Astrocyte (in vitro differentiated cells and primary cell): ENCODE results near the gene SLC16A13. TPM values are rescaled to one million over a fixed set of nuclear protein-coding genes. Genes with fewer than 3 reads are reported as not detected.

Experiments used
- DNase-seq: peaks from one replicate; pipeline ENCODE4 v3.0.0-alpha.2; 2010; ENCODE audit warnings: low read depth
- FAIRE-seq: peaks from 2 replicates; lab custom pipeline; 2011; peaks lifted over from hg19 to GRCh38; lab: Jason Lieb, UNC
- H2AFZ ChIP-seq: 2 replicates; pipeline ENCODE4 v1.6.0; 2012; ENCODE audit warnings: low read depth, low read length, inconsistent platforms
- H3K27ac ChIP-seq: 2 replicates; pipeline ENCODE4 v1.5.1; 2011; ENCODE audit warnings: low read depth, low read length, inconsistent platforms
- H3K27me3 ChIP-seq: 2 replicates; pipeline ENCODE4 v1.6.0; 2011; ENCODE audit warnings: low read length, inconsistent platforms; ENCODE audit not compliant: insufficient read depth
- H3K36me3 ChIP-seq: 2 replicates; pipeline ENCODE4 v1.5.1; 2011; ENCODE audit warnings: low read length, inconsistent platforms; ENCODE audit not compliant: insufficient read depth
- H3K4me1 ChIP-seq: 2 replicates; pipeline ENCODE4 v1.5.1; 2011; ENCODE audit warnings: low read length, inconsistent platforms; ENCODE audit not compliant: insufficient read depth
- H3K4me2 ChIP-seq: 2 replicates; pipeline ENCODE4 v1.6.0; 2012; ENCODE audit warnings: low read length, inconsistent platforms
- H3K4me3 ChIP-seq: 2 replicates; pipeline ENCODE4 v1.5.1; 2011; ENCODE audit warnings: low read depth, mild to moderate bottlenecking, low read length, inconsistent platforms; ENCODE audit not compliant: insufficient read depth
- H3K79me2 ChIP-seq: 2 replicates; pipeline ENCODE4 v1.6.0; 2012; ENCODE audit warnings: mild to moderate bottlenecking, low read length, inconsistent platforms; ENCODE audit not compliant: insufficient read depth
- H3K9ac ChIP-seq: 2 replicates; pipeline ENCODE4 v1.6.0; 2012; ENCODE audit warnings: mild to moderate bottlenecking, low read length, inconsistent platforms
- H3K9me3 ChIP-seq: 2 replicates; pipeline ENCODE4 v1.5.1; 2012; ENCODE audit warnings: low read depth, mild to moderate bottlenecking, low read length, inconsistent platforms; ENCODE audit not compliant: insufficient read depth
- H4K20me1 ChIP-seq: 2 replicates; pipeline ENCODE4 v1.6.0; 2012; ENCODE audit warnings: low read length, inconsistent platforms; ENCODE audit not compliant: insufficient read depth
- H3K27ac Mint-ChIP-seq: one replicate; pipeline ENCODE4 v1.8.0; 2021; ENCODE audit warnings: mild to moderate bottlenecking, mixed read lengths; ENCODE audit not compliant: unreplicated experiment
- H3K27me3 Mint-ChIP-seq: one replicate; pipeline ENCODE4 v1.8.0; 2021; ENCODE audit warnings: low read depth, mixed read lengths; ENCODE audit not compliant: unreplicated experiment
- H3K36me3 Mint-ChIP-seq: one replicate; pipeline ENCODE4 v1.8.0; 2021; ENCODE audit warnings: low read depth, mixed read lengths; ENCODE audit not compliant: unreplicated experiment
- H3K4me1 Mint-ChIP-seq: one replicate; pipeline ENCODE4 v1.8.0; 2021; ENCODE audit warnings: low read depth, mixed read lengths; ENCODE audit not compliant: unreplicated experiment
- H3K4me3 Mint-ChIP-seq: one replicate; pipeline ENCODE4 v1.8.0; 2021; ENCODE audit warnings: mild to moderate bottlenecking, moderate library complexity, mixed read lengths; ENCODE audit not compliant: unreplicated experiment
- H3K9me3 Mint-ChIP-seq: one replicate; pipeline ENCODE4 v1.8.0; 2021; ENCODE audit warnings: mild to moderate bottlenecking, mixed read lengths; ENCODE audit not compliant: unreplicated experiment
- CTCF ChIP-seq: IDR thresholded peaks from 2 replicates; pipeline ENCODE4 v1.5.1; 2011; ENCODE audit warnings: low read depth, mild to moderate bottlenecking, inconsistent platforms, low read length, moderate library complexity; ENCODE audit not compliant: insufficient read depth
- EZH2 ChIP-seq: IDR thresholded peaks from 2 replicates; pipeline ENCODE4 v1.6.1; 2012; ENCODE audit warnings: mild to moderate bottlenecking, low read length, inconsistent platforms; ENCODE audit not compliant: insufficient read depth
- total RNA-seq: library from RNA; stranded (reverse); gene quantifications from 2 replicates; pipeline ENCODE4 v1.2.1, GENCODE V29; 2021

The SLC16A13 gene
- total RNA-seq, 1 donor from 2014 or later, result 6.6 TPM

GRCh38 chr17:7064261-7064660 is 28.4 kb downstream of the SLC16A13 start:
- H3K9ac ChIP-seq, result peak overlapping the region; percentile 15
- H3K79me2 ChIP-seq, result no peaks in the 10 kb centered on the region
- peaks cover 2% of the 10 kb centered on the region for H3K9me3 ChIP-seq
- H2AFZ ChIP-seq, result no peak overlapping the region
- Mint-ChIP-seq H3K27ac (peak overlapping the region; percentile 66), H3K4me3 (peak overlapping the region; percentile 1), H3K9me3 (peaks cover 19% of the 10 kb centered on the region), H3K27me3 (peaks cover 5% of the 10 kb centered on the region), H3K36me3 (peaks cover 4% of the 10 kb centered on the region), H3K4me1 (peaks cover 20% of the 10 kb centered on the region)
- no peak overlapping the region for H3K27ac ChIP-seq
- H3K4me3 ChIP-seq, result no peak overlapping the region
- H3K27me3 ChIP-seq, result no peaks in the 10 kb centered on the region
- DNase-seq, result peak; percentile 75
- FAIRE-seq, result no peak
- TF ChIP-seq CTCF (no peak), EZH2 (no peak)
- no peaks in the 10 kb centered on the region for H3K36me3 ChIP-seq
- H4K20me1 ChIP-seq, result no peaks in the 10 kb centered on the region
- H3K4me1 ChIP-seq, result peaks cover 25% of the 10 kb centered on the region
- H3K4me2 ChIP-seq, result peak overlapping the region; percentile 38

- peaks cover 14% of the 10 kb centered on the region for H3K27me3 Mint-ChIP-seq
- no peak for FAIRE-seq
- Histone ChIP-seq H3K9ac (no peak overlapping the region), H3K27me3 (peaks cover 5% of the 10 kb centered on the region), H3K4me1 (peaks cover 16% of the 10 kb centered on the region), H3K9me3 (peaks cover 2% of the 10 kb centered on the region), H3K27ac (no peak overlapping the region), H2AFZ (no peak overlapping the region), H3K36me3 (no peaks in the 10 kb centered on the region), H4K20me1 (no peaks in the 10 kb centered on the region), H3K4me3 (no peak overlapping the region), H3K4me2 (no peak overlapping the region), H3K79me2 (no peaks in the 10 kb centered on the region)
- no peak overlapping the region for H3K27ac Mint-ChIP-seq
- no peak overlapping the region for H3K4me3 Mint-ChIP-seq
- TF ChIP-seq CTCF, result no peak
- no peak for TF ChIP-seq EZH2
- DNase-seq, result no peak
- peaks cover 18% of the 10 kb centered on the region for H3K4me1 Mint-ChIP-seq
- peaks cover 20% of the 10 kb centered on the region for H3K9me3 Mint-ChIP-seq
- peaks cover 4% of the 10 kb centered on the region for H3K36me3 Mint-ChIP-seq
These were observed 31.4 kb downstream of the SLC16A13 start for GRCh38 chr17:7067198-7067597.

GRCh38 chr17:7068268-7068667 is 32.5 kb downstream of the SLC16A13 start:
- Mint-ChIP-seq H3K36me3 (peaks cover 4% of the 10 kb centered on the region), H3K27me3 (peaks cover 17% of the 10 kb centered on the region), H3K4me1 (peaks cover 12% of the 10 kb centered on the region), H3K4me3 (no peak overlapping the region), H3K9me3 (peaks cover 20% of the 10 kb centered on the region), H3K27ac (no peak overlapping the region)
- Histone ChIP-seq H3K4me3 (no peak overlapping the region), H2AFZ (no peak overlapping the region), H3K79me2 (no peaks in the 10 kb centered on the region), H3K4me1 (peaks cover 12% of the 10 kb centered on the region), H3K4me2 (no peak overlapping the region), H3K27me3 (peaks cover 5% of the 10 kb centered on the region), H4K20me1 (no peaks in the 10 kb centered on the region), H3K9me3 (peaks cover 2% of the 10 kb centered on the region), H3K36me3 (no peaks in the 10 kb centered on the region), H3K27ac (no peak overlapping the region), H3K9ac (no peak overlapping the region)
- FAIRE-seq, result no peak
- TF ChIP-seq EZH2 (no peak), CTCF (no peak)
- DNase-seq, result no peak
